Measurements from ENCODE around the gene COL9A3. TPM values are rescaled to one million over a fixed set of nuclear protein-coding genes. Genes with fewer than 3 reads are reported as not detected.

Gene COL9A3
- total RNA-seq, 2 experiments from 2014 or later, result not detected

- ChIA-PET CTCF (interaction anchor here (0.6 to 1.1 kb wide), 2 partner anchors 11 to 187 kb away, joined by 3 to 4 read pairs; no protein-coding TSS in a partner anchor), POLR2A (no interaction called here)
These were observed 2.0 kb downstream of the COL9A3 start for GRCh38 chr20:62818592-62819493.

- ChIA-PET CTCF (interaction anchor here (0.6 to 2.0 kb wide), 2 partner anchors 11 to 188 kb away, joined by 3 to 5 read pairs; no protein-coding TSS in a partner anchor), POLR2A (no interaction called here)
These were observed 2.8 kb downstream of the COL9A3 start for GRCh38 chr20:62819494-62820174.

GRCh38 chr20:62820208-62820961 is 3.5 kb downstream of the COL9A3 start:
- ChIA-PET POLR2A (no interaction called here), CTCF (interaction anchor here (2.0 kb wide), 1 partner anchor 12 kb away, joined by 5 read pairs; no protein-coding TSS in a partner anchor)

- ChIA-PET POLR2A (no interaction called here), CTCF (interaction anchor here (2.0 kb wide), 1 partner anchor 13 kb away, joined by 5 read pairs; no protein-coding TSS in a partner anchor)
These were observed 4.3 kb downstream of the COL9A3 start for GRCh38 chr20:62820962-62821725.

- ChIA-PET POLR2A (no interaction called here), CTCF (interaction anchor here (2.0 kb wide), 1 partner anchor 13 kb away, joined by 12 read pairs; no protein-coding TSS in a partner anchor)
These were observed 4.9 kb downstream of the COL9A3 start for GRCh38 chr20:62821726-62822210.

- ChIA-PET POLR2A (interaction anchor here (0.6 kb wide), 1 partner anchor 60 kb away, joined by 3 read pairs; no protein-coding TSS in a partner anchor), CTCF (interaction anchor here (2.0 kb wide), 1 partner anchor 14 kb away, joined by 12 read pairs; no protein-coding TSS in a partner anchor)
These were observed 5.5 kb downstream of the COL9A3 start for GRCh38 chr20:62822239-62822787.

- CTCF ChIA-PET, result interaction anchor here (0.6 to 2.0 kb wide), 2 partner anchors 14 to 46 kb away, joined by 3 to 12 read pairs; no protein-coding TSS in a partner anchor
- POLR2A ChIA-PET, result interaction anchor here (0.5 to 0.6 kb wide), 2 partner anchors 59 to 78 kb away, joined by 3 read pairs; no protein-coding TSS in a partner anchor
These were observed 6.2 kb downstream of the COL9A3 start for GRCh38 chr20:62822788-62823651.

GRCh38 chr20:62823688-62824475 is 7.0 kb downstream of the COL9A3 start:
- ChIA-PET POLR2A (interaction anchor here (0.5 kb wide), 1 partner anchor 23 kb away, joined by 3 read pairs; no protein-coding TSS in a partner anchor), CTCF (interaction anchor here (0.6 to 2.0 kb wide), 3 partner anchors 15 to 45 kb away, joined by 3 to 12 read pairs (median 4); no protein-coding TSS in a partner anchor)

GRCh38 chr20:62824476-62825332 is 7.9 kb downstream of the COL9A3 start:
- ChIA-PET POLR2A (interaction anchor here (0.5 kb wide), 2 partner anchors 19 to 22 kb away, joined by 3 read pairs; no protein-coding TSS in a partner anchor), CTCF (interaction anchor here (1.0 kb wide), 1 partner anchor 16 kb away, joined by 4 read pairs; no protein-coding TSS in a partner anchor)

GRCh38 chr20:62825333-62825985 is 8.6 kb downstream of the COL9A3 start:
- POLR2A ChIA-PET, result no interaction called here
- CTCF ChIA-PET, result no interaction called here

- CTCF ChIA-PET, result no interaction called here
- POLR2A ChIA-PET, result no interaction called here
These were observed 9.3 kb downstream of the COL9A3 start for GRCh38 chr20:62825986-62826645.

- ChIA-PET CTCF (no interaction called here), POLR2A (no interaction called here)
These were observed 9.9 kb downstream of the COL9A3 start for GRCh38 chr20:62826646-62827310.

- POLR2A ChIA-PET, result no interaction called here
- CTCF ChIA-PET, result no interaction called here
These were observed 10.6 kb downstream of the COL9A3 start for GRCh38 chr20:62827311-62828038.

All from activated CD8-positive, alpha-beta memory T cell treated with anti-CD3 and anti-CD28 coated beads for 36 hours (primary cell).